ENCODE results near the gene NPAS1. TPM values are rescaled to one million over a fixed set of nuclear protein-coding genes. Genes with fewer than 3 reads are reported as not detected.

Gene NPAS1
- total RNA-seq (1 to 10 TPM in 1 of 2 donors, under 1 TPM in 1; 0.31 to 1.0 TPM), polyA plus RNA-seq (1 to 10 TPM in 1 of 2 donors, under 1 TPM in 1; 0.35 to 1.2 TPM)
- long read RNA-seq, donor 1, partial matches to known transcripts, result 14 of 69 reads
- long read RNA-seq, donor 1, other reads (novel, unspliced or antisense), result 55 of 69 reads
- long read RNA-seq, donor 2, partial matches to known transcripts, result 68 of 68 reads
- long read RNA-seq, donor 2, other reads (novel, unspliced or antisense), result 0 of 68 reads
- long read RNA-seq, donor 3, partial matches to known transcripts, result 0 of 44 reads
- long read RNA-seq, donor 3, other reads (novel, unspliced or antisense), result 44 of 44 reads
- long read RNA-seq, donor 4, partial matches to known transcripts, result 66 of 66 reads
- long read RNA-seq, donor 4, other reads (novel, unspliced or antisense), result 0 of 66 reads
- long read RNA-seq, donor 5, partial matches to known transcripts, result 0 of 1 reads
- long read RNA-seq, donor 5, other reads (novel, unspliced or antisense), result 0 of 1 reads

- no peak within 1 kb of the TSS for H3K27ac ChIP-seq (ENCODE audit: low read depth in 1 of 2, low read length in 1 of 2)
Measured at GRCh38 chr19:47019431-47020041, at the start of gene NPAS1. Gene NPAS1 (plus strand): TSS chr19:47019837. CDS start chr19:47021048, 1,211 bp downstream.

GRCh38 chr19:46970815-46971214 is 48.8 kb upstream of the NPAS1 start:
- no peak for DNase-seq
- 86 to 92% methylated on average over 9 of the region's 9 CpGs for WGBS, 2 donors
- no peak for TF ChIP-seq CTCF (IDR thresholded peaks at IDR 0.05; ENCODE audit: control extremely low read depth, extremely low read depth)
- H3K27ac ChIP-seq (ENCODE audit: low read depth in 1 of 2, low read length in 1 of 2), result peak overlapping the region in 1 of 2 donors; percentile 83
- peaks cover 3 to 22% (median 7%) of the 10 kb centered on the region in 5 donors for H3K4me1 ChIP-seq (ENCODE audit: control insufficient read depth in 5 of 5, insufficient read depth in 5 of 5, low read length in 5 of 5)
- ATAC-seq (ENCODE audit: insufficient read depth, low FRiP score), result no peak
- no peak overlapping the region for H3K4me3 ChIP-seq
- peaks cover 0 to 10% (median 5%) of the 10 kb centered on the region in 4 donors for H3K36me3 ChIP-seq (ENCODE audit: control insufficient read depth in 4 of 4, insufficient read depth in 4 of 4, low read length in 4 of 4)
- no peaks in the 10 kb centered on the region for H3K9me3 ChIP-seq (ENCODE audit: control insufficient read depth in 4 of 4, insufficient read depth in 3 of 4, low read length in 3 of 4)
- no peak overlapping the region for H3K9ac ChIP-seq (ENCODE audit: insufficient read depth in 1 of 2, low read length in 2 of 2)
- no peaks in the 10 kb centered on the region for H3K27me3 ChIP-seq (ENCODE audit: control insufficient read depth in 3 of 3, insufficient read depth in 3 of 3, low read length in 2 of 3)

More at GRCh38 chr19:47019431-47020041, at the start of gene NPAS1:
- 2 to 3% methylated on average over 30 to 58 of the region's 58 CpGs for WGBS, 2 donors
- H3K27me3 ChIP-seq (ENCODE audit: control insufficient read depth in 3 of 3, insufficient read depth in 3 of 3, low read length in 2 of 3), result peaks cover 5 to 45% (median 43%) of the 10 kb centered on the region in 3 donors
- H3K4me1 ChIP-seq (ENCODE audit: control insufficient read depth in 5 of 5, insufficient read depth in 5 of 5, low read length in 5 of 5), result peaks cover 0 to 14% (median 2%) of the 10 kb centered on the region in 5 donors
- H3K4me3 ChIP-seq, result no peak within 1 kb of the TSS
- TF ChIP-seq CTCF (IDR thresholded peaks at IDR 0.05; ENCODE audit: control extremely low read depth, extremely low read depth), result no peak
- H3K36me3 ChIP-seq (ENCODE audit: control insufficient read depth in 4 of 4, insufficient read depth in 4 of 4, low read length in 4 of 4), result no peaks in the 10 kb centered on the region
- peaks cover 0 to 1% (median 0%) of the 10 kb centered on the region in 4 donors for H3K9me3 ChIP-seq (ENCODE audit: control insufficient read depth in 4 of 4, insufficient read depth in 3 of 4, low read length in 3 of 4)
- DNase-seq (no peak), ATAC-seq (ENCODE audit: insufficient read depth, low FRiP score) (no peak)
- H3K9ac ChIP-seq (ENCODE audit: insufficient read depth in 1 of 2, low read length in 2 of 2), result no peak within 1 kb of the TSS

GRCh38 chr19:46972311-46972710 is 47.3 kb upstream of the NPAS1 start:
- no peaks in the 10 kb centered on the region for H3K27me3 ChIP-seq (ENCODE audit: control insufficient read depth in 3 of 3, insufficient read depth in 3 of 3, low read length in 2 of 3)
- no peak for ATAC-seq (ENCODE audit: insufficient read depth, low FRiP score)
- peak; percentile 28 to 64 (median 59) for DNase-seq
- peak overlapping the region in 1 of 2 donors; percentile 27 for H3K27ac ChIP-seq (ENCODE audit: low read depth in 1 of 2, low read length in 1 of 2)
- H3K36me3 ChIP-seq (ENCODE audit: control insufficient read depth in 4 of 4, insufficient read depth in 4 of 4, low read length in 4 of 4), result peaks cover 0 to 10% (median 5%) of the 10 kb centered on the region in 4 donors
- peaks cover 16 to 37% (median 18%) of the 10 kb centered on the region in 5 donors for H3K4me1 ChIP-seq (ENCODE audit: control insufficient read depth in 5 of 5, insufficient read depth in 5 of 5, low read length in 5 of 5)
- no peak overlapping the region for H3K4me3 ChIP-seq
- no peaks in the 10 kb centered on the region for H3K9me3 ChIP-seq (ENCODE audit: control insufficient read depth in 4 of 4, insufficient read depth in 3 of 4, low read length in 3 of 4)
- 60 to 85% methylated on average over 7 of the region's 7 CpGs for WGBS, 2 donors
- H3K9ac ChIP-seq (ENCODE audit: insufficient read depth in 1 of 2, low read length in 2 of 2), result no peak overlapping the region
- no peak for TF ChIP-seq CTCF (IDR thresholded peaks at IDR 0.05; ENCODE audit: control extremely low read depth, extremely low read depth)

Data from lung (tissue), 16 donors.